ENCODE data around the gene SGK1. TPM values are rescaled to one million over a fixed set of nuclear protein-coding genes. Genes with fewer than 3 reads are reported as not detected.
"Not testable (repeated sequence)": the region's sequence is repeated elsewhere in the genome, so short reads cannot be mapped to it uniquely, and the experiment has no call there.

SGK1 gene
- total RNA-seq, 6 donors from 2014 or later = 118 to 426 (median 199) TPM

- Histone ChIP-seq H3K9me3 (peaks cover 3 to 6% (median 4%) of the 10 kb centered on the region in 4 donors), H3K4me3 (no peak overlapping the region), H3K36me3 (no peaks in the 10 kb centered on the region), H3K27me3 (no peaks in the 10 kb centered on the region), H3K4me1 (peaks cover 0 to 5% (median 0%) of the 10 kb centered on the region in 4 donors), H3K27ac (no peak overlapping the region)
- ATAC-seq (ENCODE audit: low FRiP score in 2 of 2) = no peak
- 86 to 90% methylated on average over 1 of the region's 1 CpG for WGBS, 2 donors
- DNase-seq = no peak
- TF ChIP-seq POLR2AphosphoS5 (IDR thresholded peaks at IDR 0.05) = no peak
- TF ChIP-seq CTCF (IDR thresholded peaks at IDR 0.05) = no peak
- TF ChIP-seq POLR2A (IDR thresholded peaks at IDR 0.05) = no peak
- no peak for TF ChIP-seq EP300 (IDR thresholded peaks at IDR 0.05)
Measured at GRCh38 chr6:134330555-134330954, 12.6 kb upstream of the SGK1 start.

- Histone ChIP-seq H3K4me3 (no peak overlapping the region), H3K27ac (no peak overlapping the region), H3K4me1 (peaks cover 0 to 5% (median 0%) of the 10 kb centered on the region in 4 donors), H3K27me3 (no peaks in the 10 kb centered on the region), H3K9me3 (peaks cover 3 to 6% (median 5%) of the 10 kb centered on the region in 4 donors), H3K36me3 (no peaks in the 10 kb centered on the region)
- no peak for ATAC-seq (ENCODE audit: low FRiP score in 2 of 2)
- WGBS, 2 donors = 74 to 91% methylated on average over 2 of the region's 2 CpGs
- no peak for TF ChIP-seq POLR2AphosphoS5 (IDR thresholded peaks at IDR 0.05)
- no peak for DNase-seq
Measured at GRCh38 chr6:134328792-134329191, 10.9 kb upstream of the SGK1 start.

- ATAC-seq (ENCODE audit: low FRiP score in 2 of 2) (no peak), DNase-seq (no peak)
- Histone ChIP-seq H3K27me3 (no peaks in the 10 kb centered on the region), H3K4me1 (peaks cover 0 to 5% (median 0%) of the 10 kb centered on the region in 4 donors), H3K9me3 (peaks cover 3 to 6% (median 5%) of the 10 kb centered on the region in 4 donors), H3K36me3 (no peaks in the 10 kb centered on the region), H3K27ac (no peak overlapping the region), H3K4me3 (no peak overlapping the region)
- TF ChIP-seq EP300 (IDR thresholded peaks at IDR 0.05) (no peak), POLR2AphosphoS5 (IDR thresholded peaks at IDR 0.05) (no peak), POLR2A (IDR thresholded peaks at IDR 0.05) (no peak), CTCF (IDR thresholded peaks at IDR 0.05) (no peak)
- 89 to 96% methylated on average over 2 of the region's 2 CpGs for WGBS, 2 donors
Measured at GRCh38 chr6:134328138-134328537, 10.2 kb upstream of the SGK1 start.

- ATAC-seq (ENCODE audit: low FRiP score in 2 of 2); H3K36me3 ChIP-seq; DNase-seq; H3K4me1 ChIP-seq; H3K27me3 ChIP-seq; H3K9me3 ChIP-seq; H3K4me3 ChIP-seq; H3K27ac ChIP-seq: not testable (repeated sequence)
- 95 to 100% methylated on average over 4 of the region's 4 CpGs for WGBS, 2 donors
Measured at GRCh38 chr6:134326192-134326591, 8.3 kb upstream of the SGK1 start.

- Histone ChIP-seq H3K36me3 (no peaks in the 10 kb centered on the region), H3K27me3 (no peaks in the 10 kb centered on the region), H3K4me1 (no peaks in the 10 kb centered on the region), H3K9me3 (peaks cover 3 to 6% (median 5%) of the 10 kb centered on the region in 4 donors), H3K27ac (no peak overlapping the region), H3K4me3 (no peak overlapping the region)
- no peak for TF ChIP-seq POLR2A (IDR thresholded peaks at IDR 0.05)
- no peak for TF ChIP-seq EP300 (IDR thresholded peaks at IDR 0.05)
- no peak for TF ChIP-seq POLR2AphosphoS5 (IDR thresholded peaks at IDR 0.05)
- no peak for TF ChIP-seq CTCF (IDR thresholded peaks at IDR 0.05)
- WGBS, 2 donors = 97 to 100% methylated on average over 4 of the region's 4 CpGs
- DNase-seq (no peak), ATAC-seq (ENCODE audit: low FRiP score in 2 of 2) (no peak)
Measured at GRCh38 chr6:134324766-134325165, 6.9 kb upstream of the SGK1 start.

- Histone ChIP-seq H3K27ac (no peak overlapping the region), H3K36me3 (no peaks in the 10 kb centered on the region), H3K4me3 (no peak overlapping the region), H3K27me3 (no peaks in the 10 kb centered on the region), H3K4me1 (no peaks in the 10 kb centered on the region), H3K9me3 (peaks cover 3 to 6% (median 5%) of the 10 kb centered on the region in 4 donors)
- 72 to 73% methylated on average over 5 of the region's 5 CpGs for WGBS, 2 donors
- TF ChIP-seq POLR2A (IDR thresholded peaks at IDR 0.05) = no peak
- no peak for TF ChIP-seq CTCF (IDR thresholded peaks at IDR 0.05)
- TF ChIP-seq EP300 (IDR thresholded peaks at IDR 0.05) = no peak
- no peak for TF ChIP-seq POLR2AphosphoS5 (IDR thresholded peaks at IDR 0.05)
- no peak for DNase-seq
- no peak for ATAC-seq (ENCODE audit: low FRiP score in 2 of 2)
Measured at GRCh38 chr6:134324141-134324540, 6.2 kb upstream of the SGK1 start.
